Bronchial smooth muscle cell (primary cell): Measurements from ENCODE around the gene ZNF543. TPM values are rescaled to one million over a fixed set of nuclear protein-coding genes. Genes with fewer than 3 reads are reported as not detected.

Experiments used
- total RNA-seq: library from RNA; depleted of rRNA; stranded (reverse); fragments of >200 nt; gene quantifications from 2 replicates; pipeline ENCODE4 v1.2.1, GENCODE V29; 2014

ZNF543 gene
- 7.1 and 7.3 TPM in 2 replicates for total RNA-seq

DNA sequence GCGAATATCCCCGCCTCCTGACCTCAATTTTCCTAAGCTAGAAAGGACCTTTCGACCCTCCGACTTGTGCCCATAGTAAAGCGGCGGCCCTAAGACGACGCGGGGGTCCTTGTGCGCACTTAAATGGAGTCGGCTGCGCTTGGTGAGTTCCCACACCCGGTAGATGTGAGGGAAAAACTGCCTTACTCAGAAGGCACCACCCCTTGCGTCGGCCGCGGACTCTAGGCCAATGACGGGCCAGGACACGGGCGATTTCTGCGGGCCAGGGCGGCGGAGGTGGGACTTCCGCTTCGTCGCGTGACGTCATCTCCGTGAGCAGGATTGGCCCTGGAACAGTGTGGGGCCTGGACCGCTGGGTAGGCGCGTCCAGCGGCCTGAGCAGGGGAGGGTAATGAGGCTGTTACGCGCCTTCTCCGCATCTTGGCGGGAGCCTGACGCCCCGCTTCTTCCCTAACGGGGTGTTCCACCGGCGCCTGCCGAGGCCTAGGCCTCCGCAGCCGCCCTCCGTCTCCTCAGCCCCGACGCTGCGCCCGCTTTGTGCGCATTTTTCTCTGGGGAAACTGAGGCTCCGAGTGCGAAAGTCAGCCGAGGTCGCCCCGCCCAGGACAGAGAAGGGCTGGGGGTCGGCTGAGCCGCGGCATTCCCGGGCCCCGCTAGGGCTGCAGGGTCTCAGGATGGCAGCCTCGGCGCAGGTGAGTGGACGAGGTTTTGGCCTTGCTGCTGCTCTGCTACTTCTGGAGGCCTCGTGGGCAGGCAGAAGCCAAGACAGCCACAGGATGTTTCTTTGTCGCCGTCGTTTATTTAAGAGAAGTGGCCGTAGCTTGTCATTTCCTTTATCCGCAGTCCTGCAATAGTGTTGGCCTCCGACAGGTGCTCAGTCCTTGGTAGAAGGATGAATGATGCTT is at the start of gene ZNF543:
ZNF543 (plus strand) TSS at position 293 of the 905 bp plus-strand sequence; CDS start at position 675, 382 bp downstream.

DNA sequence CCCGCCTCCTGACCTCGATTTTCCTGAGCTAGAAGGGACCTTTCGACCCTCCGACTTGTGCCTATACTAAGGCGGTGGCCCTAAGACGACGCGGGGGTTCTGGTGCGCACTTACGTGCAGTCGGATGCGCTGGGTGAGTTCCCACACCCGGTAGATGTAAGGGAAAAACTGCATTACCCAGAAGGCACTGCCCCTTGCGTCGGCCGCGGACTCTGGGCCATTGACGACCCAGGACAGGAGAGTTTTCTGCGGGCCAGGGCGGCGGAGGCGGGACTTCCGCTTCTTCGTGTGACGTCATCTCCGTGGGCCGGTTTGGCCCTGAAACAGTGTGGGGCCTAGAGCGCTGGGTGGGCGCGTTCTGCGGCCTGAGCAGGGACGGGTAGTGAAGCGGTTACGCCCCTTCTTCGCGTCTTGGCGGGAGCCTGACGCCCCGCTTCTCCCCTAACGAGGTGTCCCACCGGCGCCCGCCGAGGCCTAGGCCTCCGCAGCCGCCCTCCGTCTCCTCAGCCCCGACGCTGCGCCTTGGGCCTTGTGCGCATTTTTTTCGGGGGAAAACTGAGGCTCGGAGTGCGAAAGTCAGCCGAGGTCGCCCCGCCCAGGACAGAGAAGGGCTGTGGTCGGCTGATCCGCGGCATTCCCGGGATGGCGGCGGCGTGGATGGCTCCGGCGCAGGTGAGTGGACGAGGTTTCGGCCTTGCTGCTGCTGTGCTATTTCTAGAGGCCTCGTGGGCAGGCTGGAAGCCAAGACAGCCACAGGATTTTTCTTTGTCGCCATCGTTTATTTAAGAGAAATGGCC is 39.9 kb upstream of the ZNF543 start, which contains the start of gene ZNF460:
ZNF460 (plus strand) TSS at position 321 of the 797 bp plus-strand sequence; CDS start at position 643, 322 bp downstream.

DNA sequence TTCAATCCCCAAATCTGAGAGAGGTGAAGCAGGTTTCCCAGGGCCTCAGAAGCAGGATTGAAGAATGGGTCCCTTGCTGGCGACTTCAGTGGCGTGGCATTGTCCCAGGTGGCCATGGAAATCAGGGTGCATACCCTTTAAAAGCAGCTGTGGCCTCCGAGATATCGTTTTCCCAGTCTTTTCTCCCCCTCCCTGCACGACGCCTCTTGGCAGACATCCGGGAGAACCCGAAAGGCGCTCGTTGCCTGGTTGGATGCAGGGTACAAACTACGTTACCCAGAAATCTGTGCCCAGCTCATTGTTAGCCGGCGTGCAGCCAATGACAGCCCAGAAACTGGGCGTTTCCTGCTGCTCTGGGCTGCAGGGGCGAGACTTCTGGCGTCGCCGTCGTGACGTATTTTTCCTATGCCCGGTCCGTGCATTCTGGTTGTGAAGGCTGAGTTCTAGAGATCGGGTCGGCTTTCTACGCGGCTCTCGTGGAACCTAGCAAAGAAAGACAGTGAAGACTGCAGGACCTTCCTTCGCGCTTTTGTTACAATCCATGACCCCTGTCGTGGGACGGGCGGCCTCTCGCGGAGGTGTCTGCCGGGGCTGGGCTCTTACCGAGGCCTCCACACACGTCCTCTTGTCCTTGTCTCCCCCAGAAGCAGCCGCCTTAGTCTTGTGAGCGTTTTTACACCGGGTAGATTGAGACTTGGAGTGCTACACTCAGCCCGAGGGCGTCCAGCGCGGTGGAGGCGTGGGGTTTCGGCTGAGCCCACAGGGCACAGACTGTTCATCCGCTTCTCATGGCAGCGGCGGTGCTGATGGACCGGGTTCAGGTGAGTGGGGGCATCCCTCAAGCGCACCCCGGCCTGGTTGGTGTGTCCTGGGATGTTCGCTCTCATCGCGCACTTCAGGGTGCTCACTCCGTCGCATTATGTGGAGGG is 30.9 kb downstream of the ZNF543 start, which contains the start of gene ZNF304:
ZNF304 (plus strand) TSS at position 395 of the 929 bp plus-strand sequence; CDS start at position 789, 394 bp downstream.

DNA sequence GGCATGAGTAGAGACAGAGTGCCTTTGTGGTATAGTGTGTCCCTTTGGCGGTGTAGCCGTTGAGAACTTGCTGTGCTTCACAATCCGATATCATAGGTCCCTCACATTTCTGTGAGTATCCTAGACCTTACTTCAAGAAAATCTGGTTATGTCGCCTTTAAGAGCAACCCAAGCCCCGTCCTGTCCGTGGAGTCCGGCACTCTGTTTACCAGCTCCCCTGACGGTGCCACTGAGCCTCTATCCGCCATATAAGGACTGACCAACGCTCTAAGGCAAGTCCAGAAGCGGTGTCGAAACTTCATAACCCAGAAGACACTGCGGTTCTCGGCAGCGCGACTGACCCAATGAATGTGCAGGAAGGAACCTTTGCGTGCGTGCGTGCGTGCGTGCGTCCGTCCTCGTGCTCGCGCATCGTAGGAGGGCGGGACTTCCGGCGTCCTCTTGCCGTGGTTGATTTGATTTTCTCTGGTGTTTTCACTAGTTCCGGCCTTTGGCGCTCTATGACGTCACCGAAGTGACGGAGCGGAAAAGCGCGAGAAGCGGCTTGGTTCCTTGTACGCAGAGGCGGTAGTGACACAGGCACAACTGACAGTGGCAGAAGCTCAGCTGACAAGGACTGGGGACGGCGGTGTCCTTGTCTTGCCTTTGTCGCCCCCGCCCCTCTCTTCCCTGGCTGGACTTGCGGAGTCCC is 42.9 kb downstream of the ZNF543 start, which contains the start of the genes TRAPPC2B and ZNF547:
TRAPPC2B (plus strand) TSS at position 555 of the 691 bp plus-strand sequence. CDS start 1,283 bp downstream, outside the sequence.
ZNF547 (plus strand) TSS at position 555 of the 691 bp plus-strand sequence. CDS start 5,005 bp downstream, outside the sequence.

Other genes with a start within 250 kb of the ZNF543 start
- under 0.01 TPM in 1 of 2 replicates, not detected in the other for gene USP29, start 200.5 kb upstream of the ZNF543 start, total RNA-seq
- not detected in 2 replicates for gene ZIM3, start 175.3 kb upstream of the ZNF543 start, total RNA-seq
- gene DUXA, start 153.0 kb upstream of the ZNF543 start, total RNA-seq, result not detected in 2 replicates
- 17.3 and 35.2 TPM in 2 replicates for gene ZNF264, start 129.0 kb upstream of the ZNF543 start, total RNA-seq
- 0.17 and 0.63 TPM in 2 replicates for gene AURKC, start 89.4 kb upstream of the ZNF543 start, total RNA-seq
- gene ZNF805, start 79.8 kb upstream of the ZNF543 start, total RNA-seq, result 23.2 and 29.2 TPM in 2 replicates
- gene ZNF460, start 40.0 kb upstream of the ZNF543 start, total RNA-seq, result 43.7 and 67.3 TPM in 2 replicates
- gene ZNF304, start 30.8 kb downstream of the ZNF543 start, total RNA-seq, result 9.1 and 13.6 TPM in 2 replicates
- 11.9 and 12.9 TPM in 2 replicates for gene TRAPPC2B, start 43.1 kb downstream of the ZNF543 start, total RNA-seq
- 4.6 and 8.1 TPM in 2 replicates for gene ZNF547, start 43.1 kb downstream of the ZNF543 start, total RNA-seq
- 20.3 and 27.6 TPM in 2 replicates for gene ZNF548, start 69.4 kb downstream of the ZNF543 start, total RNA-seq
- gene ZNF17, start 90.7 kb downstream of the ZNF543 start, total RNA-seq, result 10.6 and 17.0 TPM in 2 replicates
- gene ZNF749, start 114.9 kb downstream of the ZNF543 start, total RNA-seq, result 6.8 and 8.3 TPM in 2 replicates
- 0.34 and 0.95 TPM in 2 replicates for gene VN1R1, start 136.7 kb downstream of the ZNF543 start, total RNA-seq
- 13.3 and 22.4 TPM in 2 replicates for gene ZNF772, start 157.1 kb downstream of the ZNF543 start, total RNA-seq
- gene ZNF419, start 167.3 kb downstream of the ZNF543 start, total RNA-seq, result 14.2 and 14.5 TPM in 2 replicates
- 15.6 and 17.2 TPM in 2 replicates for gene ZNF773, start 179.5 kb downstream of the ZNF543 start, total RNA-seq
- gene ZNF549, start 206.9 kb downstream of the ZNF543 start, total RNA-seq, result 4.3 and 5.4 TPM in 2 replicates
- 8.6 and 8.8 TPM in 2 replicates for gene ZNF550, start 239.4 kb downstream of the ZNF543 start, total RNA-seq